Mesothelial cell of epicardium (in vitro differentiated cells): ENCODE results near the gene TXNDC17. TPM values are rescaled to one million over a fixed set of nuclear protein-coding genes. Genes with fewer than 3 reads are reported as not detected.

Source experiments
- DNase-seq, 2 experiments: peaks; one replicate each; pipeline ENCODE4 v3.0.0; 2021; ENCODE audit warnings: low spot score in 2 of 2; ENCODE audit not compliant: unreplicated experiment in 2 of 2
- H3K27ac Mint-ChIP-seq: 2 replicates; pipeline ENCODE4 v1.8.0; 2021; ENCODE audit warnings: mixed read lengths
- H3K27me3 Mint-ChIP-seq: 2 replicates; pipeline ENCODE4 v1.8.0; 2021; ENCODE audit warnings: low read depth, mixed read lengths
- H3K36me3 Mint-ChIP-seq: 2 replicates; pipeline ENCODE4 v1.8.0; 2021; ENCODE audit warnings: mixed read lengths
- H3K4me1 Mint-ChIP-seq: 2 replicates; pipeline ENCODE4 v1.8.0; 2021; ENCODE audit warnings: mixed read lengths
- H3K4me3 Mint-ChIP-seq: 2 replicates; pipeline ENCODE4 v1.8.0; 2021; ENCODE audit warnings: mild to moderate bottlenecking, moderate library complexity, mixed read lengths
- H3K9me3 Mint-ChIP-seq: 2 replicates; pipeline ENCODE4 v1.8.0; 2021; ENCODE audit warnings: mixed read lengths
- CTCF ChIP-seq: fragments of 200-600 bp; sonication (generic); IDR thresholded peaks from one replicate; pipeline ENCODE4 v1.5.0; 2021; ENCODE audit warnings: antibody characterized with exemption; ENCODE audit not compliant: unreplicated experiment
- total RNA-seq: library from RNA; stranded (reverse); gene quantifications from 3 replicates; pipeline ENCODE4 v1.2.1, GENCODE V29; 2021

TXNDC17 gene
- total RNA-seq, 1 donor from 2014 or later: 52.4 TPM

GRCh38 chr17:6637458-6637840 is 3.4 kb upstream of the TXNDC17 start:
- DNase-seq: no peak
- no peaks in the 10 kb centered on the region for H3K27me3 Mint-ChIP-seq
- H3K4me3 Mint-ChIP-seq: no peak overlapping the region
- no peak overlapping the region for H3K27ac Mint-ChIP-seq
- H3K36me3 Mint-ChIP-seq: peaks cover 21% of the 10 kb centered on the region
- H3K4me1 Mint-ChIP-seq: peaks cover 26% of the 10 kb centered on the region
- no peak for TF ChIP-seq CTCF
- peaks cover 10% of the 10 kb centered on the region for H3K9me3 Mint-ChIP-seq

GRCh38 chr17:6638046-6638908 is 2.6 kb upstream of the TXNDC17 start:
- H3K9me3 Mint-ChIP-seq: peaks cover 5% of the 10 kb centered on the region
- no peaks in the 10 kb centered on the region for H3K27me3 Mint-ChIP-seq
- peaks cover 28% of the 10 kb centered on the region for H3K4me1 Mint-ChIP-seq
- TF ChIP-seq CTCF: no peak
- peak overlapping the region; percentile 26 for H3K27ac Mint-ChIP-seq
- DNase-seq: no peak
- peak overlapping the region; percentile 96 for H3K4me3 Mint-ChIP-seq
- peaks cover 14% of the 10 kb centered on the region for H3K36me3 Mint-ChIP-seq

- no peak for TF ChIP-seq CTCF
- Mint-ChIP-seq H3K36me3 (peaks cover 7% of the 10 kb centered on the region), H3K4me1 (peaks cover 28% of the 10 kb centered on the region), H3K27me3 (no peaks in the 10 kb centered on the region), H3K27ac (peak overlapping the region; percentile 99), H3K4me3 (peak overlapping the region; percentile 96), H3K9me3 (no peaks in the 10 kb centered on the region)
- no peak for DNase-seq
Observed at GRCh38 chr17:6639014-6639585, 1.8 kb upstream of the TXNDC17 start.

- DNase-seq: peak in 1 of 2 experiments; percentile 64
- Mint-ChIP-seq H3K36me3 (peaks cover 5% of the 10 kb centered on the region), H3K4me1 (peaks cover 28% of the 10 kb centered on the region), H3K4me3 (peak overlapping the region; percentile 96), H3K9me3 (no peaks in the 10 kb centered on the region), H3K27ac (peak overlapping the region; percentile 99), H3K27me3 (no peaks in the 10 kb centered on the region)
- no peak for TF ChIP-seq CTCF
Observed at GRCh38 chr17:6639586-6640535, 999 bp upstream of the TXNDC17 start.

GRCh38 chr17:6641247-6641863 is 495 bp downstream of the TXNDC17 start:
- Mint-ChIP-seq H3K4me3 (peak overlapping the region; percentile 96), H3K4me1 (peaks cover 28% of the 10 kb centered on the region), H3K9me3 (no peaks in the 10 kb centered on the region), H3K27me3 (no peaks in the 10 kb centered on the region), H3K27ac (peak overlapping the region; percentile 99), H3K36me3 (peaks cover 8% of the 10 kb centered on the region)
- TF ChIP-seq CTCF: no peak
- DNase-seq: no peak
